ENCODE results near the gene ALDH1B1. TPM values are rescaled to one million over a fixed set of nuclear protein-coding genes. Genes with fewer than 3 reads are reported as not detected.

ALDH1B1 gene
- total RNA-seq, 1 experiment from 2014 or later, result 46.6 TPM

GRCh38 chr9:38355517-38356120, 36.9 kb upstream of the ALDH1B1 start:
- Histone ChIP-seq H3K4me1 (ENCODE audit: control insufficient read depth in 1 of 2, insufficient read depth in 2 of 2, low read length in 2 of 2) (no peaks in the 10 kb centered on the region), H3K36me3 (ENCODE audit: control insufficient read depth in 1 of 2, insufficient read depth in 2 of 2, low read length in 2 of 2) (no peaks in the 10 kb centered on the region), H3K9me3 (ENCODE audit: control insufficient read depth in 1 of 2, insufficient read depth in 1 of 2, low read depth in 1 of 2, low read length in 2 of 2) (no peaks in the 10 kb centered on the region), H3K27me3 (ENCODE audit: insufficient read depth, low read length) (no peaks in the 10 kb centered on the region), H3K9me2 (ENCODE audit: insufficient read depth) (no peaks in the 10 kb centered on the region), H3K79me2 (ENCODE audit: insufficient read depth, low read length) (no peaks in the 10 kb centered on the region), H3K9ac (ENCODE audit: low read length) (no peak overlapping the region), H2AFZ (ENCODE audit: low read depth, low read length, poor library complexity, severe bottlenecking) (no peak overlapping the region), H3K27ac (ENCODE audit: low read depth, low read length) (no peak overlapping the region), H4K20me1 (ENCODE audit: insufficient read depth) (no peaks in the 10 kb centered on the region), H3K4me3 (replicated peaks in 1 of 2; ENCODE audit: low read depth in 1 of 2, low read length in 2 of 2) (no peak overlapping the region), H3K4me2 (ENCODE audit: low read length) (no peak overlapping the region)
- DNase-seq (ENCODE audit: low read depth, low spot score), result no peak
- BruUV-seq (replicated peaks), result no TSS peak
- ChIA-PET CTCF (no interaction called here), RAD21 (ENCODE audit: low non-redundant PET in 1 of 2, low total read pairs in 2 of 2, uncharacterized antibody in 2 of 2, unreplicated experiment in 2 of 2) (no interaction called here), POLR2A (no interaction called here)
- intact Hi-C loops (cut with micrococcal nuclease), result no loop called here
- no peak for TF ChIP-seq EZH2phosphoT487 (IDR thresholded peaks at IDR 0.05; ENCODE audit: borderline replicate concordance)
- TF ChIP-seq EGR1 (IDR thresholded peaks at IDR 0.05; ENCODE audit: low read depth), result no peak
- no peak for TF ChIP-seq CBX3 (IDR thresholded peaks at IDR 0.05; ENCODE audit: low read depth)
- no peak for ATAC-seq

GRCh38 chr9:38356851-38357250, 35.7 kb upstream of the ALDH1B1 start:
- Histone ChIP-seq H3K27ac (ENCODE audit: low read depth, low read length) (no peak overlapping the region), H4K20me1 (ENCODE audit: insufficient read depth) (no peaks in the 10 kb centered on the region), H3K4me3 (replicated peaks in 1 of 2; ENCODE audit: low read depth in 1 of 2, low read length in 2 of 2) (no peak overlapping the region), H3K4me2 (ENCODE audit: low read length) (no peak overlapping the region), H3K79me2 (ENCODE audit: insufficient read depth, low read length) (no peaks in the 10 kb centered on the region), H3K36me3 (ENCODE audit: control insufficient read depth in 1 of 2, insufficient read depth in 2 of 2, low read length in 2 of 2) (no peaks in the 10 kb centered on the region), H3K9me2 (ENCODE audit: insufficient read depth) (no peaks in the 10 kb centered on the region), H3K9me3 (ENCODE audit: control insufficient read depth in 1 of 2, insufficient read depth in 1 of 2, low read depth in 1 of 2, low read length in 2 of 2) (no peaks in the 10 kb centered on the region), H3K27me3 (ENCODE audit: insufficient read depth, low read length) (no peaks in the 10 kb centered on the region), H3K4me1 (ENCODE audit: control insufficient read depth in 1 of 2, insufficient read depth in 2 of 2, low read length in 2 of 2) (no peaks in the 10 kb centered on the region), H2AFZ (ENCODE audit: low read depth, low read length, poor library complexity, severe bottlenecking) (no peak overlapping the region), H3K9ac (ENCODE audit: low read length) (no peak overlapping the region)
- ChIA-PET RAD21 (ENCODE audit: low non-redundant PET in 1 of 2, low total read pairs in 2 of 2, uncharacterized antibody in 2 of 2, unreplicated experiment in 2 of 2) (no interaction called here), CTCF (interaction anchor here (1.3 kb wide), 1 partner anchor 44 kb away, joined by 3 read pairs; no protein-coding TSS in a partner anchor), POLR2A (no interaction called here)
- DNase-seq (ENCODE audit: low read depth, low spot score), result no peak
- BruUV-seq (replicated peaks), result no TSS peak
- intact Hi-C loops (cut with micrococcal nuclease), result no loop called here
- ATAC-seq, result no peak
- TF ChIP-seq REST (IDR thresholded peaks at IDR 0.05; ENCODE audit: low read depth) (no peak), CEBPB (IDR thresholded peaks at IDR 0.05; ENCODE audit: low read depth) (no peak), EZH2 (IDR thresholded peaks at IDR 0.05) (no peak), RAD21 (IDR thresholded peaks at IDR 0.05; ENCODE audit: low read depth) (no peak), ZBTB33 (IDR thresholded peaks at IDR 0.05; ENCODE audit: extremely low read depth, insufficient replicate concordance, low read length) (no peak), FOSL1 (IDR thresholded peaks at IDR 0.05; ENCODE audit: low read depth) (no peak), TCF7L2 (IDR thresholded peaks at IDR 0.05; ENCODE audit: borderline replicate concordance, extremely low read depth, insufficient read depth, insufficient read length) (no peak), JUND (IDR thresholded peaks at IDR 0.05) (no peak), CTCF (IDR thresholded peaks at IDR 0.05 in 2 of 3, conservative IDR thresholded peaks at IDR 0.05 in 1 of 3; ENCODE audit: borderline replicate concordance in 1 of 3, insufficient read depth in 1 of 3, low read depth in 2 of 3, low read length in 2 of 3) (no peak), CBX3 (IDR thresholded peaks at IDR 0.05; ENCODE audit: low read depth) (no peak)

All from HCT116 (cell line).